Prostate gland (tissue), 2 donors: ENCODE data around the gene BCL7A. TPM values are rescaled to one million over a fixed set of nuclear protein-coding genes. Genes with fewer than 3 reads are reported as not detected.

Experiments used
- DNase-seq: peaks from one replicate; pipeline ENCODE4 v3.0.0-alpha.2; 2019; ENCODE audit warnings: low spot score
- H3K27ac ChIP-seq, 2 donors: fragments of 200-600 bp; sonication (generic); 2 replicates each; pipeline ENCODE4 v1.5.1; 2017 to 2019
- H3K27me3 ChIP-seq: fragments of 200-600 bp; sonication (generic); replicated peaks from 2 replicates; pipeline ENCODE4 v1.5.1; 2019; ENCODE audit not compliant: insufficient read depth
- H3K36me3 ChIP-seq, 2 donors: fragments of 200-600 bp; sonication (generic); 1 replicate in 1 of 2; 2 replicates in 1 of 2; pipeline versions ENCODE4 v1.5.1 to v1.8.1; 2017 to 2019
- H3K4me1 ChIP-seq: fragments of 200-600 bp; sonication (generic); replicated peaks from 2 replicates; pipeline ENCODE4 v1.5.1; 2019
- H3K4me3 ChIP-seq, 2 donors: fragments of 200-600 bp; sonication (generic); 2 replicates each; pipeline ENCODE4 v1.5.1; 2017 to 2019
- H3K9me3 ChIP-seq: fragments of 200-600 bp; sonication (generic); 2 replicates; pipeline ENCODE4 v1.5.1; 2017
- POLR2A ChIP-seq: fragments of 450-650 bp; IDR thresholded peaks from one replicate; pipeline ENCODE4 v1.6.1; 2016; ENCODE audit warnings: antibody characterized with exemption, mild to moderate bottlenecking
- POLR2AphosphoS5 ChIP-seq: sonication (generic); formaldehyde crosslinking; IDR thresholded peaks from one replicate; pipeline ENCODE4 v1.6.1; 2017; ENCODE audit warnings: antibody characterized with exemption
- WGBS: methylation state at CpG from one replicate; pipeline ENCODE4 v1.1.5; 2018; 5-methylcytosine and 5-hydroxymethylcytosine counted together
- intact Hi-C: fragments of 100-400 bp; cut with DNase I; formaldehyde crosslinking; loops from one replicate; pipeline ENCODE4 v1.14.2; 2022
- total RNA-seq, 2 donors: library from RNA; depleted of rRNA; stranded (reverse); fragments of >200 nt; gene quantifications; one replicate each; pipeline ENCODE4 v1.1.0, GENCODE V29; 2016
- TF ChIP-seq, protein P1 (sequence below), 4 experiments: fragments of 200-600 bp in 2 of 4; fragments of 450-650 bp in 2 of 4; sonication (generic) in 2 of 4; IDR thresholded peaks; 1 replicate in 3 of 4; 2 replicates in 1 of 4; pipeline ENCODE4 v1.5.1; 2016 to 2019; ENCODE audit warnings: antibody characterized with exemption in 4 of 4, mild to moderate bottlenecking in 2 of 4, moderate library complexity in 2 of 4

Gene BCL7A
- total RNA-seq, 2 donors from 2014 or later: 10.3 to 15.4 TPM

DNA sequence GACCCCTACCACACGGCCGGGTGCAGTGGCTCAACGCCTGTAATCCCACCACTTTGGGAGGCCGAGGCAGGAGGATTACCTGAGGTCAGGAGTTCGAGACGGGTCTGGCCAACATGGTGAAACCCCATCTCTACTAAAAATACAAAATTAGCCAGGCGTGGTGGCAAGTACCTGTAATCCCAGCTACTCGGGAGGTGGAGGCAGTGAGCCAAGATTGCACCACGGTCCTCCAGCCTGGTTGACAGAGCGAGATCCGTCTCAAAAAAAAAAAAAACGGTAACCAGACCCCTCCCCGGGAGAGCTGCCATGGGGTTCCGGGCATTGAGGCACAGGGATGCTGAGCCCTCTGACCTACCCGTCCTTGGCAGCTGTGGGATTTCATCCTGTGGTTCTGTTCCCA lies 21.8 kb downstream of the BCL7A start:
- no peak for DNase-seq
- intact Hi-C loops: no loop called here
- Histone ChIP-seq H3K4me1 (no peaks in the 10 kb centered on the region), H3K27me3 (no peaks in the 10 kb centered on the region), H3K36me3 (no peaks in the 10 kb centered on the region), H3K4me3 (no peak overlapping the region), H3K27ac (no peak overlapping the region), H3K9me3 (no peaks in the 10 kb centered on the region)
- TF ChIP-seq POLR2AphosphoS5 (no peak), POLR2A (no peak)
- TF ChIP-seq, protein P1, sequence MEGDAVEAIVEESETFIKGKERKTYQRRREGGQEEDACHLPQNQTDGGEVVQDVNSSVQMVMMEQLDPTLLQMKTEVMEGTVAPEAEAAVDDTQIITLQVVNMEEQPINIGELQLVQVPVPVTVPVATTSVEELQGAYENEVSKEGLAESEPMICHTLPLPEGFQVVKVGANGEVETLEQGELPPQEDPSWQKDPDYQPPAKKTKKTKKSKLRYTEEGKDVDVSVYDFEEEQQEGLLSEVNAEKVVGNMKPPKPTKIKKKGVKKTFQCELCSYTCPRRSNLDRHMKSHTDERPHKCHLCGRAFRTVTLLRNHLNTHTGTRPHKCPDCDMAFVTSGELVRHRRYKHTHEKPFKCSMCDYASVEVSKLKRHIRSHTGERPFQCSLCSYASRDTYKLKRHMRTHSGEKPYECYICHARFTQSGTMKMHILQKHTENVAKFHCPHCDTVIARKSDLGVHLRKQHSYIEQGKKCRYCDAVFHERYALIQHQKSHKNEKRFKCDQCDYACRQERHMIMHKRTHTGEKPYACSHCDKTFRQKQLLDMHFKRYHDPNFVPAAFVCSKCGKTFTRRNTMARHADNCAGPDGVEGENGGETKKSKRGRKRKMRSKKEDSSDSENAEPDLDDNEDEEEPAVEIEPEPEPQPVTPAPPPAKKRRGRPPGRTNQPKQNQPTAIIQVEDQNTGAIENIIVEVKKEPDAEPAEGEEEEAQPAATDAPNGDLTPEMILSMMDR (IDR thresholded peaks at IDR 0.05): no peak
- WGBS: 92% methylated on average over 15 of the region's 15 CpGs

- Histone ChIP-seq H3K4me1 (no peaks in the 10 kb centered on the region), H3K9me3 (no peaks in the 10 kb centered on the region), H3K27ac (no peak overlapping the region), H3K4me3 (no peak overlapping the region), H3K27me3 (no peaks in the 10 kb centered on the region), H3K36me3 (no peaks in the 10 kb centered on the region)
- intact Hi-C loops: no loop called here
- 97% methylated on average over 7 of the region's 7 CpGs for WGBS
- TF ChIP-seq, protein P1 (IDR thresholded peaks at IDR 0.05): no peak
- TF ChIP-seq POLR2A: no peak
- TF ChIP-seq POLR2AphosphoS5: no peak
- no peak for DNase-seq
These were observed 23.6 kb downstream of the BCL7A start for GRCh38 chr12:122045262-122045661.

DNA sequence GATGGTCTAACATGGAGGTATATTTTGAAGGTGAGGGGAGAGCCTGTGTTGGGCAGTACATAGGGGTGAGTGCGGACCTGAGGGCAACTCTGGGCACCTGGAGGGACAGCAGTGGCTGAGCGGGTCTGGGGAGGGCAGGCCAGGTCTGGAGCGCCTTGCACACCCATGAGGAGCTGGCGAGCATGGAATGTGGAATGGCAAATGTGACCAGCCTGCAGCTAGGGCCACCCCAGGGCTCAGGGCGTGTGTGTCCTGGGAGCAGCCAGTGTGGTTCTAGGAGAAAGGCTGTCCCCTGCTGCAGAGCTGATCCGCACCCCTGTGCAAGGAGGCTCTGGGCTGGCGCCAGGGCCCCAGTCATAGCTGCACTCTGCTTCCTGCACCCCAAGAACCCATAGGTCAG lies 24.5 kb downstream of the BCL7A start:
- no peak for DNase-seq
- Histone ChIP-seq H3K9me3 (no peaks in the 10 kb centered on the region), H3K4me3 (no peak overlapping the region), H3K4me1 (no peaks in the 10 kb centered on the region), H3K27ac (no peak overlapping the region), H3K27me3 (no peaks in the 10 kb centered on the region), H3K36me3 (no peaks in the 10 kb centered on the region)
- intact Hi-C loops: no loop called here
- WGBS: 96% methylated on average over 7 of the region's 7 CpGs
- TF ChIP-seq POLR2A (no peak), POLR2AphosphoS5 (no peak)
- TF ChIP-seq, protein P1 (IDR thresholded peaks at IDR 0.05): no peak

GRCh38 chr12:122048151-122048550 lies 26.5 kb downstream of the BCL7A start:
- H3K4me3 ChIP-seq: no peak overlapping the region
- no peaks in the 10 kb centered on the region for H3K9me3 ChIP-seq
- WGBS: 91% methylated on average over 8 of the region's 8 CpGs
- H3K27ac ChIP-seq: no peak overlapping the region
- H3K27me3 ChIP-seq: no peaks in the 10 kb centered on the region
- intact Hi-C loops: no loop called here
- DNase-seq: no peak
- no peaks in the 10 kb centered on the region for H3K4me1 ChIP-seq
- TF ChIP-seq POLR2A: no peak
- TF ChIP-seq, protein P1 (IDR thresholded peaks at IDR 0.05): no peak
- TF ChIP-seq POLR2AphosphoS5: no peak
- H3K36me3 ChIP-seq: no peaks in the 10 kb centered on the region

DNA sequence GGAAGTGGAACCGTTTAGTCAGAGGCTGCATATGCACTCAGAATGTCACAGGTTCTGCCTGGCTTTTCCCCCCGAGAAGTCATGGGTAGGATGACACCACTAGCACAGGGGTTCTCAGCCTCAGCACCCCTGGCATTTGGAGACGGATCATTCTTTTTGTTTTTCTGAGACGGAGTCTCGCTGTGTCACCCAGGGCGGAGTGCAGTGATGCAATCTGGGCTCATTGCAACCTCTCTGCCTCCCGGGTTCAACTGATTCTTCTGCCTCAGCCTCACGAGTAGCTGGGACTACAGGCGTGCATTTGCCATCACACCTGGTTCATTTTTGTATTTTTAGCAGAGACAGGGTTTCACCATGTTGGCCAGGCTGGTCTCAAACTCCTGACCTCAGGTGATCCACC lies 28.1 kb downstream of the BCL7A start:
- no peak for DNase-seq
- Histone ChIP-seq H3K27me3 (no peaks in the 10 kb centered on the region), H3K36me3 (peaks cover 0 to under 1% of the 10 kb centered on the region in 2 donors), H3K27ac (no peak overlapping the region), H3K9me3 (no peaks in the 10 kb centered on the region), H3K4me1 (no peaks in the 10 kb centered on the region), H3K4me3 (no peak overlapping the region)
- intact Hi-C loops: no loop called here
- no peak for TF ChIP-seq POLR2A
- TF ChIP-seq, protein P1 (IDR thresholded peaks at IDR 0.05): no peak
- TF ChIP-seq POLR2AphosphoS5: no peak
- WGBS: 92% methylated on average over 9 of the region's 9 CpGs
